Measurements from ENCODE around the gene FBXL13. TPM values are rescaled to one million over a fixed set of nuclear protein-coding genes. Genes with fewer than 3 reads are reported as not detected.

FBXL13 gene
- total and polyA plus RNA-seq, 10 of the 15 experiments (the other 5 are each of a cell fraction or from before 2014, with no cell fraction given), result 0.08 to 0.95 (median 0.28) TPM; not detected in 2

- H4K20me1 ChIP-seq (ENCODE audit: control insufficient read depth, insufficient read depth), result no peaks in the 10 kb centered on the region
- H3K9me3 ChIP-seq (replicated peaks; ENCODE audit: control insufficient read depth, insufficient read depth, low read length), result no peaks in the 10 kb centered on the region
- H2AFZ ChIP-seq (ENCODE audit: control insufficient read depth, low read depth, low read length), result no peak overlapping the region
- H3K4me3 ChIP-seq, result no peak overlapping the region
- ATAC-seq (no peak), DNase-seq (ENCODE audit: low read depth, low spot score) (no peak), FAIRE-seq (no peak)
- no peak overlapping the region for H3K9ac ChIP-seq (ENCODE audit: control insufficient read depth, insufficient read depth, low read length)
- ChIA-PET POLR2A (no interaction called here), CTCF (no interaction called here), RAD21 (ENCODE audit: unreplicated experiment) (no interaction called here), SMC1A (ENCODE audit: uncharacterized antibody, unreplicated experiment) (no interaction called here)
- intact Hi-C loops (cut with micrococcal nuclease; ENCODE audit: unreplicated experiment) (no loop called here), in situ Hi-C loops (cut with MboI) (no loop called here)
- TF ChIP-seq CEBPB (IDR thresholded peaks at IDR 0.05; ENCODE audit: borderline replicate concordance in 1 of 2, low read depth in 2 of 2, low read length in 2 of 2) (no peak), FOXK2 (IDR thresholded peaks at IDR 0.05) (no peak), JUND (IDR thresholded peaks at IDR 0.05; ENCODE audit: low read depth, low read length) (no peak), SMAD1 (IDR thresholded peaks at IDR 0.05; ENCODE audit: low read depth, partially characterized antibody) (no peak), ATF2 (IDR thresholded peaks at IDR 0.05; ENCODE audit: low read length) (no peak)
- no TSS peak for BruUV-seq (replicated peaks)
- no peaks in the 10 kb centered on the region for H3K79me2 ChIP-seq (ENCODE audit: control insufficient read depth, insufficient read depth, low read length)
- H3K4me2 ChIP-seq (ENCODE audit: control insufficient read depth, insufficient read depth), result no peak overlapping the region
- H3K27me3 ChIP-seq (replicated peaks in 1 of 2; ENCODE audit: control insufficient read depth in 2 of 2, insufficient read depth in 2 of 2, low read length in 1 of 2), result peaks cover 0 to 3% of the 10 kb centered on the region in 2 experiments; a peak in 2 of 4 replicates
- no peaks in the 10 kb centered on the region for H3K36me3 ChIP-seq (ENCODE audit: control insufficient read depth in 2 of 2, insufficient read depth in 2 of 2, low read length in 1 of 2)
- H3K4me1 ChIP-seq (ENCODE audit: control insufficient read depth, insufficient read depth, low read length), result no peaks in the 10 kb centered on the region
- H3K27ac ChIP-seq (ENCODE audit: control insufficient read depth, insufficient read depth), result no peak overlapping the region
- WGBS (ENCODE audit: insufficient coverage, insufficient replicate concordance, low lambda C conversion rate, missing lambda C conversion rate), result 0% methylated on average over 1 of the region's 1 CpG
Measured at GRCh38 chr7:102931757-102932156, 142.8 kb downstream of the FBXL13 start.

GRCh38 chr7:102927312-102927933 is 147.2 kb downstream of the FBXL13 start:
- H3K27ac ChIP-seq (ENCODE audit: control insufficient read depth, insufficient read depth), result no peak overlapping the region
- BruUV-seq (replicated peaks), result no TSS peak
- 13% methylated on average over 2 of the region's 2 CpGs for WGBS (ENCODE audit: insufficient coverage, insufficient replicate concordance, low lambda C conversion rate, missing lambda C conversion rate)
- H3K27me3 ChIP-seq (replicated peaks in 1 of 2; ENCODE audit: control insufficient read depth in 2 of 2, insufficient read depth in 2 of 2, low read length in 1 of 2), result peaks cover 0 to 3% of the 10 kb centered on the region in 2 experiments; a peak in 2 of 4 replicates
- ChIA-PET SMC1A (ENCODE audit: uncharacterized antibody, unreplicated experiment) (interaction anchor here (0.7 to 0.9 kb wide), 2 partner anchors 10 to 15 kb away, joined by 3 read pairs; partner anchors contain the start of gene LRRC17), CTCF (interaction anchor here (1.1 kb wide), 1 partner anchor 11 kb away, joined by 3 read pairs; no protein-coding TSS in a partner anchor), RAD21 (ENCODE audit: unreplicated experiment) (no interaction called here), POLR2A (interaction anchor here (1.4 kb wide), 1 partner anchor 9 kb away, joined by 3 read pairs; no protein-coding TSS in a partner anchor)
- H3K4me1 ChIP-seq (ENCODE audit: control insufficient read depth, insufficient read depth, low read length), result no peaks in the 10 kb centered on the region
- no peak overlapping the region for H3K4me2 ChIP-seq (ENCODE audit: control insufficient read depth, insufficient read depth)
- no peak overlapping the region for H3K9ac ChIP-seq (ENCODE audit: control insufficient read depth, insufficient read depth, low read length)
- no peak overlapping the region for H3K4me3 ChIP-seq
- DNase-seq (ENCODE audit: low read depth, low spot score), result no peak
- H2AFZ ChIP-seq (ENCODE audit: control insufficient read depth, low read depth, low read length), result no peak overlapping the region
- no peaks in the 10 kb centered on the region for H3K79me2 ChIP-seq (ENCODE audit: control insufficient read depth, insufficient read depth, low read length)
- in situ Hi-C loops (cut with MboI) (no loop called here), intact Hi-C loops (cut with micrococcal nuclease; ENCODE audit: unreplicated experiment) (no loop called here)
- ATAC-seq, result no peak
- no peaks in the 10 kb centered on the region for H3K9me3 ChIP-seq (replicated peaks; ENCODE audit: control insufficient read depth, insufficient read depth, low read length)
- H4K20me1 ChIP-seq (ENCODE audit: control insufficient read depth, insufficient read depth), result no peaks in the 10 kb centered on the region
- no peak for FAIRE-seq
- no peaks in the 10 kb centered on the region for H3K36me3 ChIP-seq (ENCODE audit: control insufficient read depth in 2 of 2, insufficient read depth in 2 of 2, low read length in 1 of 2)
- no peak for TF ChIP-seq POLR2AphosphoS5 (IDR thresholded peaks at IDR 0.05; ENCODE audit: low read length)
- TF ChIP-seq IRF5 (IDR thresholded peaks at IDR 0.05; ENCODE audit: borderline replicate concordance), result no peak
- no peak for TF ChIP-seq USF1 (IDR thresholded peaks at IDR 0.05; ENCODE audit: borderline replicate concordance, extremely low read length, insufficient read depth, low read depth, low read length)

Data from GM12878 (cell line).